ENCODE data around the gene CNNM2.

Gene CNNM2

DNA sequence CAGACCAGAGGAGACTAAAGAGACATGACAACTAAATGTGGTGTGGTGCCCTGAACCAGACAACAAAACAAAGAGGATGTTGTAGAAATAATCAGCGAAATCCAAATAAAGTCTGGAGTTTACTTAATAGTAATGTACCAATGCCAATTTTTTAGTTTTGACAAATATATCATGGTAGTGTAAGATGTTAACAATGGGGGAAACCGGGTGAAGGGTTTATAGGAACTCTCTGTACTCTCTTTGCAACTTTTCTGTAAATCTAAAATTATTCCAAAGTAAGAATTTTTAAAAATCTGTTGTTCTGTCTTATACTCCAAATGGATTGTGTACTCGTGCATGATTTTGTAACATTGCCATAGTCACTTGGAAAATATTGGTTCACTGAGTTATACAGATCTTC, 129.3 kb downstream of the CNNM2 start:
- Histone ChIP-seq H3K9me3 (ENCODE audit: control insufficient read depth, insufficient read depth, low read depth, low read length) (no peaks in the 10 kb centered on the region), H3K4me1 (ENCODE audit: control insufficient read depth, insufficient read depth, low read length) (no peaks in the 10 kb centered on the region), H3K36me3 (ENCODE audit: control insufficient read depth in 2 of 2, insufficient read depth in 1 of 2, low read length in 2 of 2) (no peaks in the 10 kb centered on the region), H3K4me3 (ENCODE audit: low read depth, low read length) (no peak overlapping the region), H3K27ac (ENCODE audit: extremely low read depth, low read depth, low read length) (no peak overlapping the region)
- CTCF ChIA-PET = no interaction called here
- POLR2A ChIA-PET = interaction anchor here (0.7 kb wide), 1 partner anchor 12 kb away, joined by 3 read pairs; no protein-coding TSS in a partner anchor
- TF ChIP-seq ZSCAN30 (tag by site-specific recombination; IDR thresholded peaks at IDR 0.05) (no peak), ZNF529 (tag by site-specific recombination; IDR thresholded peaks at IDR 0.05; ENCODE audit: insufficient replicate concordance) (peak; percentile 95), IKZF3 (tag by site-specific recombination; IDR thresholded peaks at IDR 0.05) (no peak), ZNF596 (tag by site-specific recombination; IDR thresholded peaks at IDR 0.05) (no peak), ZBTB49 (tag by site-specific recombination; IDR thresholded peaks at IDR 0.05; ENCODE audit: low read depth) (no peak), YY1 (tag by site-specific recombination; IDR thresholded peaks at IDR 0.05) (no peak)
- TF ChIP-seq, protein P1, sequence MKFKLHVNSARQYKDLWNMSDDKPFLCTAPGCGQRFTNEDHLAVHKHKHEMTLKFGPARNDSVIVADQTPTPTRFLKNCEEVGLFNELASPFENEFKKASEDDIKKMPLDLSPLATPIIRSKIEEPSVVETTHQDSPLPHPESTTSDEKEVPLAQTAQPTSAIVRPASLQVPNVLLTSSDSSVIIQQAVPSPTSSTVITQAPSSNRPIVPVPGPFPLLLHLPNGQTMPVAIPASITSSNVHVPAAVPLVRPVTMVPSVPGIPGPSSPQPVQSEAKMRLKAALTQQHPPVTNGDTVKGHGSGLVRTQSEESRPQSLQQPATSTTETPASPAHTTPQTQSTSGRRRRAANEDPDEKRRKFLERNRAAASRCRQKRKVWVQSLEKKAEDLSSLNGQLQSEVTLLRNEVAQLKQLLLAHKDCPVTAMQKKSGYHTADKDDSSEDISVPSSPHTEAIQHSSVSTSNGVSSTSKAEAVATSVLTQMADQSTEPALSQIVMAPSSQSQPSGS (tag by site-specific recombination; IDR thresholded peaks at IDR 0.05; ENCODE audit: low read depth) = no peak

GRCh38 chr10:103049237-103049636, 131.1 kb downstream of the CNNM2 start:
- no peak overlapping the region for H3K4me3 ChIP-seq (ENCODE audit: low read depth, low read length)
- TF ChIP-seq KLF10 (tag by site-specific recombination; IDR thresholded peaks at IDR 0.05) = no peak
- peaks cover 3% of the 10 kb centered on the region; the same call in 1 of the 2 replicates for H3K4me1 ChIP-seq (ENCODE audit: control insufficient read depth, insufficient read depth, low read length)
- no peaks in the 10 kb centered on the region for H3K36me3 ChIP-seq (ENCODE audit: control insufficient read depth in 2 of 2, insufficient read depth in 1 of 2, low read length in 2 of 2)
- H3K9me3 ChIP-seq (ENCODE audit: control insufficient read depth, insufficient read depth, low read depth, low read length) = no peaks in the 10 kb centered on the region
- ChIA-PET POLR2A (no interaction called here), CTCF (no interaction called here)
- no peak overlapping the region for H3K27ac ChIP-seq (ENCODE audit: extremely low read depth, low read depth, low read length)

DNA sequence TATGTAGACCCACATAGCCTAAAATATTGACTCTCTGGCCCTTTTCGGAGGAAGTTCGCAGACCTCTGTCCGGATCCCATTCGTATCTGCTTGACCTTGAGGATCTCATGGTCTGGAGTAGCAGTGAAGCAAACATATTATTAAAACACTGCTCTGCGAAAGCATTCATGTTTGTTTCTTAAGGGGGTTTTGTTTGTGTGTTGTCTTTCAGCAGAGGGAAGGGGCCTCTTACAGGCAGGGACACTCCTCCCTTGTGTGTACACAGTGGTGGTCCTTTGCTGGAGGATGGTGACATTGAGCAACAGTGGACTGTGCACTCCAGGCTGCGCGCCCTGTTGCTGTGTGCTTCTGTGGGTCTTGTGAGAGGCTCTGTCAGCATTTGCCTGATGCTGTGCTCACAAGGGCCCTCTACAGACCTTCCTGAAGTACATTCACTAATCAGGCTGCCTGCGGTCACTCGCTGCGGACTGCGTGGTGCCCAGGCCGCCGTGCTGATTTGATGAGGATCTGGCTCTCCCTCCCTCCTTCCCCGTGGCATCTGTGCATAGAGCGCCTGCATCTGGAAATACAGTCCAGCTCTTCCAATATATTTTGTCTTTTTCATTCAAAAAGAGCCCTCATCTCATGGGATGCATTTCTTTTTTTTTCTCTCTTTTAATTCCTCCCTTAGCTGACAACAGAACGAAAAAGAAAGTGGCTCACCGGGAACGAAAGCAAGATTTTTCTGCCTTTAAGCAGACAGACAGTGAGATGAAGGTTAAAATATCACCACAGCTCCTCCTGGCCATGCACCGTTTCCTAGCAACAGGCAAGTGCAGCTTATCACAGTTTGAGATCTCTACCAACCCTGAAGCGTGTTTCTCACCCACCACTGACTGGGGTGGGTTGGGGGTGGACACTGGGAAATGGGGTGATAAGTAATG, 135.8 kb downstream of the CNNM2 start:
- Histone ChIP-seq H3K9me3 (ENCODE audit: control insufficient read depth, insufficient read depth, low read depth, low read length) (no peaks in the 10 kb centered on the region), H3K27ac (ENCODE audit: extremely low read depth, low read depth, low read length) (no peak overlapping the region), H3K4me1 (ENCODE audit: control insufficient read depth, insufficient read depth, low read length) (peaks cover 7% of the 10 kb centered on the region), H3K4me3 (ENCODE audit: low read depth, low read length) (no peak overlapping the region), H3K36me3 (ENCODE audit: control insufficient read depth in 2 of 2, insufficient read depth in 1 of 2, low read length in 2 of 2) (peaks cover 0 to 4% of the 10 kb centered on the region in 2 experiments; a peak in 1 of 3 replicates)
- POLR2A ChIA-PET = no interaction called here
- CTCF ChIA-PET = interaction anchor here (0.6 to 1.8 kb wide), 13 partner anchors 9 to 333 kb away, joined by 3 to 7 read pairs (median 3); partner anchors contain the start of gene CNNM2
- TF ChIP-seq ZNF10 (tag by site-specific recombination; IDR thresholded peaks at IDR 0.05) = no peak
- TF ChIP-seq ZNF274 (IDR thresholded peaks at IDR 0.05; ENCODE audit: low read length) = no peak
- TF ChIP-seq ZNF274 (tag by site-specific recombination; IDR thresholded peaks at IDR 0.05; ENCODE audit: borderline replicate concordance) = no peak
- no peak for TF ChIP-seq ZNF76 (tag by site-specific recombination; IDR thresholded peaks at IDR 0.05; ENCODE audit: borderline replicate concordance, low read depth)
- TF ChIP-seq ZNF266 (tag by site-specific recombination; IDR thresholded peaks at IDR 0.05; ENCODE audit: low read depth) = no peak
- TF ChIP-seq SCRT2 (tag by site-specific recombination; IDR thresholded peaks at IDR 0.05) = peak; percentile 98
- no peak for TF ChIP-seq KLF8 (tag by site-specific recombination; IDR thresholded peaks at IDR 0.05)
- TF ChIP-seq ZNF121 (tag by site-specific recombination; IDR thresholded peaks at IDR 0.05) = peak; percentile 65; the same call in 1 of the 2 replicates
- no peak for TF ChIP-seq ZSCAN5A (tag by site-specific recombination; IDR thresholded peaks at IDR 0.05)
- TF ChIP-seq ZSCAN23 (tag by site-specific recombination; IDR thresholded peaks at IDR 0.05) = no peak
- no peak for TF ChIP-seq ZNF621 (tag by site-specific recombination; IDR thresholded peaks at IDR 0.05)
- TF ChIP-seq KLF7 (tag by site-specific recombination; IDR thresholded peaks at IDR 0.05; ENCODE audit: borderline replicate concordance) = no peak
- no peak for TF ChIP-seq ZBTB49 (tag by site-specific recombination; IDR thresholded peaks at IDR 0.05; ENCODE audit: low read depth)

Data from HEK293 (cell line).